ENCODE measurements around the gene GATA3.

- no peak for TF ChIP-seq CTCF (IDR thresholded peaks at IDR 0.05)
- no peak for TF ChIP-seq ZFX (IDR thresholded peaks at IDR 0.05; ENCODE audit: borderline replicate concordance)
These were observed 5.7 kb downstream of the GATA3 start for GRCh38 chr10:8060010-8060703.

Data from 22Rv1 (cell line).